Prostate gland (tissue), 2 donors: Measurements from ENCODE around the gene NPS. TPM values are rescaled to one million over a fixed set of nuclear protein-coding genes. Genes with fewer than 3 reads are reported as not detected.

Experiments used
- DNase-seq: peaks from one replicate; pipeline ENCODE4 v3.0.0-alpha.2; 2019; ENCODE audit warnings: low spot score
- H3K27ac ChIP-seq, 2 donors: fragments of 200-600 bp; sonication (generic); 2 replicates each; pipeline ENCODE4 v1.5.1; 2017 to 2019
- H3K27me3 ChIP-seq: fragments of 200-600 bp; sonication (generic); replicated peaks from 2 replicates; pipeline ENCODE4 v1.5.1; 2019; ENCODE audit not compliant: insufficient read depth
- H3K36me3 ChIP-seq, 2 donors: fragments of 200-600 bp; sonication (generic); 1 replicate in 1 of 2; 2 replicates in 1 of 2; pipeline versions ENCODE4 v1.5.1 to v1.8.1; 2017 to 2019
- H3K4me1 ChIP-seq: fragments of 200-600 bp; sonication (generic); replicated peaks from 2 replicates; pipeline ENCODE4 v1.5.1; 2019
- H3K4me3 ChIP-seq, 2 donors: fragments of 200-600 bp; sonication (generic); 2 replicates each; pipeline ENCODE4 v1.5.1; 2017 to 2019
- H3K9me3 ChIP-seq: fragments of 200-600 bp; sonication (generic); 2 replicates; pipeline ENCODE4 v1.5.1; 2017
- POLR2A ChIP-seq: fragments of 450-650 bp; IDR thresholded peaks from one replicate; pipeline ENCODE4 v1.6.1; 2016; ENCODE audit warnings: antibody characterized with exemption, mild to moderate bottlenecking
- POLR2AphosphoS5 ChIP-seq: sonication (generic); formaldehyde crosslinking; IDR thresholded peaks from one replicate; pipeline ENCODE4 v1.6.1; 2017; ENCODE audit warnings: antibody characterized with exemption
- WGBS: methylation state at CpG from one replicate; pipeline ENCODE4 v1.1.5; 2018; 5-methylcytosine and 5-hydroxymethylcytosine counted together
- intact Hi-C: fragments of 100-400 bp; cut with DNase I; formaldehyde crosslinking; loops from one replicate; pipeline ENCODE4 v1.14.2; 2022
- total RNA-seq, 2 donors: library from RNA; depleted of rRNA; stranded (reverse); fragments of >200 nt; gene quantifications; one replicate each; pipeline ENCODE4 v1.1.0, GENCODE V29; 2016
- TF ChIP-seq, protein P1 (sequence below), 4 experiments: fragments of 200-600 bp in 2 of 4; fragments of 450-650 bp in 2 of 4; sonication (generic) in 2 of 4; IDR thresholded peaks; 1 replicate in 3 of 4; 2 replicates in 1 of 4; pipeline ENCODE4 v1.5.1; 2016 to 2019; ENCODE audit warnings: antibody characterized with exemption in 4 of 4, mild to moderate bottlenecking in 2 of 4, moderate library complexity in 2 of 4

Gene NPS
- total RNA-seq, 2 donors from 2014 or later: not detected

DNA sequence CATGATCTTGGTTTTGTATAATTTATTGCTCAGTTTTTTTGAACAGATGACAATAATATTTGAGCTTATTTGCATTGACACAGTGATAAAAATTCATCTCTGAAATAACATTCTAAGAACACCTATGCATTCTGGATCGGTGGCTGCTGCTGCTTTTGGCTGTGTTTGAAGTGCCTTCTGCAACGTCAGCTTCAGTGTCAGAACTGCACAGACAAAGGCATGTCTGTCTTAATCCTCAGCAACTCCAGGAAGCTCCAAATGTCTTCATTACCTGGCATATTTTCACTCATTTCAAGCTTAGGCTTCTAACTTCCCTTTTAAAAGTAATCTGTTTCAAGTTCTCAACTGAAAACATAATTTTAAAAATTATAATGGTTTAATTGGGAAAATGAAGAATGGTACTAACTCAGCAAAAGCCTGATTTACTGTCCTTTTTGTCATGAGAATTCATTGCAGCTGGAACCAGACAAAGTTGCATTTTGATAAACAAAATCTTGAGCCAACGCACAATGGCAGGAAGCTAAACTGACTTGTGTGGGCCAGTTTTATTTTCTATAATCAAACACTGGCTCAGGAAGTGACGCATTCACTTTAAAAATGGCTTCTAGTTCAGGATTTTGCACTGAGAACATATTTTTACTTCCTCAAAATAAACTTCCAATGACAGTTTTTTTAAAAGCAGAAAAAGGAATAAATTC lies 38.7 kb downstream of the NPS start:
- H3K27ac ChIP-seq: no peak overlapping the region
- TF ChIP-seq POLR2A: no peak

DNA sequence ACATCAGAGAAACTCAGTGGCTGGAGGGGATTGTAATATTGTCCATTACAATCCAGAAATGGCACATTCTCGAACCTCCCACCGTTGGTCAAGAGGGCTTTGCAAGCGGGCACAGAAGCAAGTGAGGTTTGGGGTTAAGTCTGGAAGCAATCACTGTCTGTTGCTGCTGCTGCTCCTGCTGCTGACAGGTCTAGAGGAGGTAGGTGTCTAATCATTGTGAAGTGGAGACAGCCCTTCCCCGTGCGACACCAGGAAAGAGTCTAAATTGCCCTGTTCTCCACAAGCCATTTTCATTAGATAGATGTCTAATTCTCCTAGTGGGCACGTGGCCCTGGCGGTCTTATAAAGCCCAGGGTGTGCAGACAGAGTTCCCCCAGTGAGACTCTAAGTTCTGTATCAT lies 43.5 kb downstream of the NPS start:
- TF ChIP-seq POLR2AphosphoS5: no peak
- TF ChIP-seq POLR2A: no peak
- TF ChIP-seq, protein P1, sequence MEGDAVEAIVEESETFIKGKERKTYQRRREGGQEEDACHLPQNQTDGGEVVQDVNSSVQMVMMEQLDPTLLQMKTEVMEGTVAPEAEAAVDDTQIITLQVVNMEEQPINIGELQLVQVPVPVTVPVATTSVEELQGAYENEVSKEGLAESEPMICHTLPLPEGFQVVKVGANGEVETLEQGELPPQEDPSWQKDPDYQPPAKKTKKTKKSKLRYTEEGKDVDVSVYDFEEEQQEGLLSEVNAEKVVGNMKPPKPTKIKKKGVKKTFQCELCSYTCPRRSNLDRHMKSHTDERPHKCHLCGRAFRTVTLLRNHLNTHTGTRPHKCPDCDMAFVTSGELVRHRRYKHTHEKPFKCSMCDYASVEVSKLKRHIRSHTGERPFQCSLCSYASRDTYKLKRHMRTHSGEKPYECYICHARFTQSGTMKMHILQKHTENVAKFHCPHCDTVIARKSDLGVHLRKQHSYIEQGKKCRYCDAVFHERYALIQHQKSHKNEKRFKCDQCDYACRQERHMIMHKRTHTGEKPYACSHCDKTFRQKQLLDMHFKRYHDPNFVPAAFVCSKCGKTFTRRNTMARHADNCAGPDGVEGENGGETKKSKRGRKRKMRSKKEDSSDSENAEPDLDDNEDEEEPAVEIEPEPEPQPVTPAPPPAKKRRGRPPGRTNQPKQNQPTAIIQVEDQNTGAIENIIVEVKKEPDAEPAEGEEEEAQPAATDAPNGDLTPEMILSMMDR (IDR thresholded peaks at IDR 0.05): no peak
- WGBS: 69% methylated on average over 7 of the region's 7 CpGs
- DNase-seq: no peak

More for the DNA sequence above, 38.7 kb downstream of the NPS start:
- WGBS: 14% methylated on average over 4 of the region's 4 CpGs
- no peaks in the 10 kb centered on the region for H3K36me3 ChIP-seq
- no peak overlapping the region for H3K4me3 ChIP-seq
- H3K9me3 ChIP-seq: no peaks in the 10 kb centered on the region
- no peaks in the 10 kb centered on the region for H3K27me3 ChIP-seq
- no peaks in the 10 kb centered on the region for H3K4me1 ChIP-seq
- intact Hi-C loops: no loop called here
- DNase-seq: no peak

DNA sequence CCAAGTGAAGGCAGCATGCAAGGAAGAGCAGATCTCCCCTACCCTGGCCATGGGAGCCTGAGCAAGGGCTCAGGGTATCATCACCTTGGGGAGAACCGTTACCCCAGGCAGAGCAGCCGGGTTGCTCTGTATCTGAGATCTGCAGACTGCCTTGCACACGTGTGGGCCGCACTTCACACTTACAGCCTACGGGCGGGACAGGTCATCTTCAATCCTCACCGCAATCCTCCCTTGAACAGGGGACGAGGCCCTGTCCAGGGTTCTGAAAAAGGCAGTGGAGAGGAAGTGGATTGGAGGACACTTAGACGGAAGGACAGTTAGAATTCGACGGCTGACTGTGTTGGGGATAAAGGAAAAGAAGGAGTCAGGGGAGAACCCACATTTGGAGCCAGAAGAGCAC lies 51.4 kb downstream of the NPS start:
- Histone ChIP-seq H3K36me3 (no peaks in the 10 kb centered on the region), H3K27me3 (no peaks in the 10 kb centered on the region), H3K4me3 (no peak overlapping the region), H3K9me3 (no peaks in the 10 kb centered on the region), H3K4me1 (no peaks in the 10 kb centered on the region), H3K27ac (no peak overlapping the region)
- TF ChIP-seq POLR2A (no peak), POLR2AphosphoS5 (no peak)
- TF ChIP-seq, protein P1 (IDR thresholded peaks at IDR 0.05): no peak
- no peak for DNase-seq
- 17% methylated on average over 11 of the region's 11 CpGs for WGBS
- intact Hi-C loops: no loop called here

More for the DNA sequence above, 43.5 kb downstream of the NPS start:
- H3K27me3 ChIP-seq: no peaks in the 10 kb centered on the region
- intact Hi-C loops: no loop called here
- H3K4me1 ChIP-seq: no peaks in the 10 kb centered on the region
- no peak overlapping the region for H3K4me3 ChIP-seq
- H3K9me3 ChIP-seq: no peaks in the 10 kb centered on the region
- no peaks in the 10 kb centered on the region for H3K36me3 ChIP-seq
- no peak overlapping the region for H3K27ac ChIP-seq

Other genes starting within 250 kb of the NPS start
- gene FOXI2, start 187.9 kb downstream of the NPS start, total RNA-seq: under 1 TPM in 1 of 2 donors, not detected in 1; 0.17 TPM